Keratinocyte (primary cell): ENCODE measurements around the gene IGFLR1. TPM values are rescaled to one million over a fixed set of nuclear protein-coding genes. Genes with fewer than 3 reads are reported as not detected.
A peak's percentile ranks its signal among the peaks of the same experiment; 100 is the strongest.
"Not testable (repeated sequence)": the region's sequence is repeated elsewhere in the genome, so short reads cannot be mapped to it uniquely, and the experiment has no call there.

Source experiments
- DNase-seq: peaks from one replicate; pipeline ENCODE4 v3.0.0-alpha.2; 2011; ENCODE audit warnings: low read depth, missing footprints, low spot score
- FAIRE-seq: peaks from 2 replicates; lab custom pipeline; 2011; peaks lifted over from hg19 to GRCh38; lab: Jason Lieb, UNC
- H2AFZ ChIP-seq: 2 replicates; pipeline ENCODE4 v1.6.0; 2012; ENCODE audit warnings: low read length, control low read depth, inconsistent platforms; ENCODE audit not compliant: control insufficient read depth
- H3K27ac ChIP-seq: 2 replicates; pipeline ENCODE4 v1.5.1; 2011; ENCODE audit warnings: low read length; ENCODE audit not compliant: control insufficient read depth, insufficient read depth
- H3K27me3 ChIP-seq: 3 replicates; pipeline ENCODE4 v1.6.0; 2011; ENCODE audit warnings: low read length; ENCODE audit not compliant: control insufficient read depth, insufficient read depth; ENCODE audit errors: extremely low read depth
- H3K36me3 ChIP-seq, 2 experiments: 2 replicates in 1 of 2; 3 replicates in 1 of 2; pipeline ENCODE4 v1.5.1; 2011; ENCODE audit warnings: low read length in 2 of 2, mild to moderate bottlenecking in 1 of 2; ENCODE audit not compliant: control insufficient read depth in 2 of 2, insufficient read depth in 2 of 2; ENCODE audit errors: extremely low read depth in 1 of 2
- H3K4me1 ChIP-seq: 3 replicates; pipeline ENCODE4 v1.5.1; 2011; ENCODE audit warnings: low read length; ENCODE audit not compliant: control insufficient read depth, insufficient read depth; ENCODE audit errors: extremely low read depth
- H3K4me2 ChIP-seq: 3 replicates; pipeline ENCODE4 v1.6.0; 2011; ENCODE audit warnings: low read depth, low read length; ENCODE audit not compliant: control insufficient read depth, insufficient read depth; ENCODE audit errors: extremely low read depth
- H3K4me3 ChIP-seq, 3 experiments: fragments of 200-600 bp in 1 of 3; sonication (generic) in 1 of 3; 2 replicates in 2 of 3; 3 replicates in 1 of 3; pipeline ENCODE4 v1.5.1; 2011 to 2016; ENCODE audit warnings: low read length in 3 of 3, mild to moderate bottlenecking in 3 of 3, control low read depth in 2 of 3, inconsistent platforms in 1 of 3, low read depth in 1 of 3, mixed read lengths in 1 of 3, mixed run types in 1 of 3, moderate library complexity in 1 of 3; ENCODE audit not compliant: control insufficient read depth in 2 of 3, insufficient read depth in 2 of 3; ENCODE audit errors: extremely low read depth in 1 of 3
- H3K79me2 ChIP-seq: 2 replicates; pipeline ENCODE4 v1.6.0; 2012; ENCODE audit warnings: low read length; ENCODE audit not compliant: control insufficient read depth, insufficient read depth
- H3K9ac ChIP-seq: 3 replicates; pipeline ENCODE4 v1.6.0; 2011; ENCODE audit warnings: low read length; ENCODE audit not compliant: control insufficient read depth, insufficient read depth; ENCODE audit errors: extremely low read depth
- H3K9me1 ChIP-seq: 3 replicates; pipeline ENCODE4 v1.6.0; 2011; ENCODE audit warnings: low read length; ENCODE audit not compliant: control insufficient read depth, insufficient read depth; ENCODE audit errors: extremely low read depth
- H3K9me3 ChIP-seq: 2 replicates; pipeline ENCODE4 v1.5.1; 2012; ENCODE audit warnings: low read depth, low read length; ENCODE audit not compliant: control insufficient read depth
- H4K20me1 ChIP-seq: 3 replicates; pipeline ENCODE4 v1.6.0; 2011; ENCODE audit warnings: low read length; ENCODE audit not compliant: control insufficient read depth, insufficient read depth; ENCODE audit errors: extremely low read depth
- CTCF ChIP-seq, 3 experiments: IDR thresholded peaks in 1 of 3; conservative IDR thresholded peaks in 1 of 3; optimal IDR thresholded peaks in 1 of 3; 2 replicates in 2 of 3; 3 replicates in 1 of 3; pipeline versions ENCODE3 to v1.5.1; 2011; ENCODE audit warnings: low read length in 3 of 3, mild to moderate bottlenecking in 3 of 3, moderate library complexity in 2 of 3, control low read depth in 1 of 3, inconsistent platforms in 1 of 3; ENCODE audit not compliant: insufficient read depth in 2 of 3; ENCODE audit errors: extremely low read depth in 1 of 3
- EZH2 ChIP-seq: IDR thresholded peaks from one replicate; pipeline ENCODE4 v1.6.1; 2012; ENCODE audit warnings: inconsistent platforms, mild to moderate bottlenecking, low read length, moderate library complexity
- dilution Hi-C: fragments of 300-500 bp; cut with MboI; formaldehyde crosslinking; loops from one replicate; pipeline ENCODE4 v1.7.0; 2020; ENCODE audit warnings: low sequenced_read_pairs; ENCODE audit not compliant: extremely low pct_ligation_motif_present
- polyA plus RNA-seq, 5 experiments: library from polyadenylated mRNA; depleted of rRNA in 3 of 5; stranded (reverse) in 3 of 5; stranded (forward) in 1 of 5; unstranded in 1 of 5; fragments of >200 nt; gene quantifications; 1 replicate in 1 of 5; 2 replicates in 3 of 5; 3 replicates in 1 of 5; pipeline versions ENCODE4 v1.2.1 to v1.2.3, GENCODE V29; 2011 to 2012; ENCODE audit warnings: missing spikeins in 2 of 5, low read depth in 1 of 5, low replicate concordance in 1 of 5

The IGFLR1 gene
- polyA plus RNA-seq, 1 donor (not counting 4 experiments of a cell fraction or from before 2014, with no cell fraction given), result 0.34 TPM

GRCh38 chr19:35692010-35692409 is 50.2 kb downstream of the IGFLR1 start:
- H3K4me1 ChIP-seq, result no peaks in the 10 kb centered on the region
- TF ChIP-seq EZH2 (no peak), CTCF (optimal IDR thresholded peaks at IDR 0.05 in 1 of 3, IDR thresholded peaks at IDR 0.05 in 1 of 3, conservative IDR thresholded peaks at IDR 0.05 in 1 of 3; ENCODE audit: extremely low read depth in 1 of 3, insufficient read depth in 2 of 3, low read length in 3 of 3) (peak in 1 of 3 experiments; percentile 33)
- no peaks in the 10 kb centered on the region for H3K79me2 ChIP-seq
- no peaks in the 10 kb centered on the region for H3K9me1 ChIP-seq
- no peak overlapping the region for H3K27ac ChIP-seq
- DNase-seq, result no peak
- FAIRE-seq, result no peak
- H3K4me3 ChIP-seq, result no peak overlapping the region
- no peaks in the 10 kb centered on the region for H3K27me3 ChIP-seq
- no peaks in the 10 kb centered on the region for H4K20me1 ChIP-seq
- H3K9ac ChIP-seq, result no peak overlapping the region
- no peak overlapping the region for H2AFZ ChIP-seq
- dilution Hi-C loops, result no loop called here
- no peaks in the 10 kb centered on the region for H3K9me3 ChIP-seq
- H3K4me2 ChIP-seq, result no peak overlapping the region
- H3K36me3 ChIP-seq, result no peaks in the 10 kb centered on the region

GRCh38 chr19:35691106-35691505 is 51.1 kb downstream of the IGFLR1 start:
- H2AFZ ChIP-seq, H4K20me1 ChIP-seq, dilution Hi-C loops, H3K27ac ChIP-seq, H3K4me2 ChIP-seq, DNase-seq, H3K4me1 ChIP-seq, H3K79me2 ChIP-seq, FAIRE-seq, H3K27me3 ChIP-seq, H3K4me3 ChIP-seq, H3K36me3 ChIP-seq, H3K9ac ChIP-seq, H3K9me3 ChIP-seq, H3K9me1 ChIP-seq: not testable (repeated sequence)

GRCh38 chr19:35689836-35690235 is 52.4 kb downstream of the IGFLR1 start:
- DNase-seq (no peak), FAIRE-seq (no peak)
- Histone ChIP-seq H3K79me2 (no peaks in the 10 kb centered on the region), H3K9ac (no peak overlapping the region), H2AFZ (no peak overlapping the region), H3K27me3 (no peaks in the 10 kb centered on the region), H3K4me3 (no peak overlapping the region), H3K4me1 (no peaks in the 10 kb centered on the region), H3K27ac (no peak overlapping the region), H3K36me3 (no peaks in the 10 kb centered on the region), H3K4me2 (no peak overlapping the region), H3K9me1 (no peaks in the 10 kb centered on the region), H4K20me1 (no peaks in the 10 kb centered on the region), H3K9me3 (no peaks in the 10 kb centered on the region)
- TF ChIP-seq EZH2 (no peak), CTCF (optimal IDR thresholded peaks at IDR 0.05 in 1 of 3, IDR thresholded peaks at IDR 0.05 in 1 of 3, conservative IDR thresholded peaks at IDR 0.05 in 1 of 3; ENCODE audit: extremely low read depth in 1 of 3, insufficient read depth in 2 of 3, low read length in 3 of 3) (no peak)
- dilution Hi-C loops, result no loop called here
